NCI-H1930 (cell line): Measurements from ENCODE around the gene MROH7.

Experiments used
- DNase-seq, 2 experiments: peaks; one replicate each; lab custom pipeline; 2025; lab: John Stamatoyannopoulos, UW

The MROH7 gene

DNA sequence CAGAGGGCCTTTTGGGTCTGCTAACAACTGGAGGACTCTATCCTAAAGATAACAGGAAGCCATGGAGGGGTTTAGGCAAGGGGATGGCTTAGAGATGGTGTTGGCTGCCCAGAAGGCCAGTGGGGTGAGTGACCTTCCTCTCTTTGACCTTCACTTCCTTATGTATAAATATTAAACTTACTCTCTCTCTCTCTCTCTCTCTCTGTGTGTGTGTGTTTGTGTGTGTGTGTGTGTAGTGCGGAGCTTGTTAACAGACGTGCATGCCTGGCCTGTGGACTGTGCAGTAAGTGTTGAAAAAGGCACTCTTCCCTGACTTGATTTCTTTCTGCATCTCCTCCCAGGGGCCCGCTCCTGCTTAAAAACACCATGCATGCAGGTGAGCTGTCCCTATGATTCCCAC, 10.0 kb downstream of the MROH7 start:
- no peak for DNase-seq

DNA sequence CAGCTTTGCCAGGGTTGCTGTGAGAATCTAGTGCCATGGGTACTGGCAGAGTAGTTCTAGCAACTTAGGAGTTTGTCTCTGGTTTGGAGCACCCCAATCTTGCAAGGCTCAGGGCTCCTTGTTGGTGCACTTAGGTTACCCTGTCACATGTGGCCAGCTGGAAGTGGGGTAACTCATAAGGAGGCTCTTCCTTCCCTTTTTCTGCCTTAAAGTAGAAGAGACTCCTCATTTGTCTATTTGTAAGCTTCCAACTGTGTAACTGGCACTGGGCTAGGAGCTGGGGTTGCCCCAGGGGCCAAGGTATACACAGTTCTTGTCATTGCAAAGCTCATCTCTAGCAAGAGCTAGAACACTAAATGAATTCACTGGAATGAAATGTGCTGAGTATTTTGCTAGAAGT, 10.6 kb downstream of the MROH7 start:
- DNase-seq: no peak

DNA sequence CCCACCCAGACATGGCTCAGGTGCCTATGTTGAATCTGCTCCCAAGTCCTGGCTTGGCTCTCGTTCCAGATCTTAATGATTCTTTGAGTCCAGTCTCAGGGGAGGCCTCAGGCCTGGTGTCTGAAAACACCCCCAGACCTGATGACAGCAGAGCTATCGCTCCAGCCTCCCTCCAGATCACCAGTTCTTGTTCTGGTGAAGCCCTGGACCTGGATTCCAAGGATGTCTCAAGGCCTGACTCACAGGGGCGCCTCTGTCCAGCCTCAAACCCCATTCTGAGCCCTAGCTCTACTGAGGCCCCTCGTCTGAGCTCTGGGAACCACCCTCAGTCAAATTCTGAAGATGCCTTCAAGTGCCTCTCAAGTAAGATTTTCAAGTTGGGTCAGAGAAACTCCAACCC, 11.4 kb downstream of the MROH7 start:
- no peak for DNase-seq

DNA sequence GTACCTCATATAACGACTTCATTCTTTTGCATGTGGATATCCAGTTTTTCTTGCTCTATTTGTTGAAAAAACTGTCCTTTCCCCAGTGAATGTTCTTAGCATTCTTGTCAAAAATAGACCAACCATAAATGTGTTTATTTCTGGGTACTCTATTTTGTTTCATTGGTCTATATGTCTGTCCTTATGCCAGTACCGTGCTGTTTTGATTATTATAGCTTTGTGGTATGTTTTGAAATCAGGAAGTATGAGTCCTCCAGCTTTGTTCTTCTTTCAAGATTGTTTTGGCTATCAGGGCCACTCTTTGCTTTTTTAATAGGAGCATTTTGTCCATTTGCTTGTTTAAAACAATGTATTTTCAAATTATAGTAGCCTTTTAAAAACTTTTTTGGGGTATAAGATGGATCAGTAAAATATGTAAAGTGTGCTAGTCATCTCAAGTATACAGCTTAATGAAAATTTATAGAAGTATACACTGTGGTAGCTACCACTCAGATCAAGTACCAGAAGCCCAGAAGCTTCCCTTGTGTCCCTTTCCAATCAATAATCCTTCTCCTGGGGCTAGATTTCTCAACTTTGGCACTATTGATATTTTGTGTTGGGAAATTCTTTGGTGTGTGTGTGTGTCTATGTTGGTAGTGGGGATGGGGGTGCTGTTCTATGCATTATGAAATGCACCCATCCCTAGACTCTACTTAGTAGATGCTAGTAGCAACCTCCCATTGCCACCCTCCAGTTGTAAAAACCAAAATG, 16.8 kb downstream of the MROH7 start:
- no peak for DNase-seq

DNA sequence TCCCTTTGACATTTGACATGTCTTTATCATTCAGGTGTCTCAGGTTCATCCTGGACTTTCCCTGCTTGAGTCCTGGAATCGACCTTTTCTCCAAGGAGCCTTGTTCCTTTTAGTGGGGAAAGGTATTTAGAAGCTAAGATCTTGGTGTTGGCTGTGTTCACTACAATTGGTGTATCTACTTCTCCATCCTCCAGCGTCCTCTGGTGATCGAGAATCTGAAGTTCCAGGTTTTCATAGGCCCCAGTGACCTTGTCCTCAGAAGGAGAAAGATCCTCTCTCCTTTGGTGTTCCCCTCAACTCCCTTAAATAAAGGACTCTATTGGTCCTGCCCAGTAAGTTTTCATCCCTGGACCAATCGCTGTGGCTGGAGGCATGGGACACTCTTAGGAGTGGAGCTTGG, 22.1 kb downstream of the MROH7 start:
- DNase-seq: no peak

DNA sequence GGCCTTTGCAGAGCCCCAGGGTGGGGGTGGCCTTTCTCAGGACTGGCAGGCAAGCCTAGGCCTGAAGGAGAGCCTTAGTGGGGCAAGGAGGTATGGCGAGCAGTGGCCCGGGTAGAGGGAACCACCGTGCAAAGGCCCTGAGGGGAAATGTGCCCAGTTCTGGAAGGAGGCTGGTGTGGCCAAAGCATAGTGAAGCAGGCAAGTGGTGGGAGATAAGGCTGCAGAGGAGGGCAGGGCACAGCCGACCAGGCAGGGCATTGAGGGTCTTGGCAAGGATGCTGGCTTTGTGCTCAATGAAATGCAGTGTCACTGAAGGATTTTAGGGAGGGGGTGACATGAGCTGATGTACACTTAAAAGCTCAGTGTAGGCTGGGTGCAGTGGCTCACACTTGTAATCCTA, 22.8 kb downstream of the MROH7 start:
- DNase-seq: no peak

DNA sequence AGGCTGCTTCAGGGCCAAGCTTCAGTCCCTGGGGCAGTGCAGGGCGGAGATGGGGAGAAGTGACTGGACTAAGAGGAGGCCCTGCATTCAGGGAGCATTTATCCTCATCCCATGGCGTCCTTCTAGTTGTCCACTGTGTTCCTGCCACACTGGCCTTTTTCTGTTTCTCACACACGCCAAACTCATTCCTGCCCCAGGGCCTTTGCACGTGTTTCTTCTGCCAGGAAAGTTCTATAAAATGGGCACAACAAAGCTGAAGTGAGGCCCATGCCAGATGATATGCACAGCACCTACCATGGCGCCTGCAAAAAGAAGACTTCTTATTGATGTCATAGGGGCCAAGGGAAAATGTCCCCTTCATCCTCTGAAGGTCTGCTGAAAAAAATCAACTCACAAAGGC, 24.3 kb downstream of the MROH7 start:
- no peak for DNase-seq

DNA sequence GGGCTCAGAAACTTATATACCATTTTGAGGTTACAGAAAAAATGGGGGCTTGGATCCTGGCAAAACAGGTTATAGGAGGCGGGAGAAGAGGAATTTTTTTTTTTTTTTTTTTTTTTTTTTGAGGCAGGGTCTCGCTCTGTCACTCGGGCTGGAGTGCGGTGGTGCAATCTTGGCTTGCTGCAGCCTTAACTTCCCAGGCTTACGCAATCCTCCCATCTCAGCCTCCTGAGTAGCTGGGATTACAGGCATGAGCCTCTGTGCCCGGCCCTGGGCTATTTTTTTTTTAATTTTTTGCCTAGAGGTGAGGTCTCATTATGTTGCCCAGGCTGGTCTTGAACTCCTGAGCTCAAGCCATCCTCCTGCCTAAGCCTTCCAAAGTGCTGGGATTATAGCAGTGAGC, 24.7 kb downstream of the MROH7 start:
- no peak for DNase-seq

DNA sequence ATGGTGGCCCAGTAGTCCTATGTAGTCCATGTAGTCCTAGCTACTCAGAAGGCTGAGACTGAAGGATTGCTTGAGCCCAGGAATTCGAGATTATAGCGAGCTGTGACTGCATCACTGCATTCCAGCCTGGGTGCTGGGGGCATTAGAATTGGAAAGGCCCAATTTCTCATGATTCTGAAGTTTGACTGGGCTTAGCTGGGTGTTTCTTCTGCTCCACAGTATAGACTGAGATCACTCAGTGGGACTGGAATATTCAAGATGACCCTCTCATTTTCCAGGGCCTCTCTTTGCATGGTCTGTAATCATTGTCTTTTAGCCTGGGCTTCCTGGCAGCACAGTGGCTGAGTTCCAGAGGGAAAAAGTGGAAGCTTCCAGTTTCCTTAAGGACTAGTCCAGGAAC, 26.2 kb downstream of the MROH7 start:
- no peak for DNase-seq

DNA sequence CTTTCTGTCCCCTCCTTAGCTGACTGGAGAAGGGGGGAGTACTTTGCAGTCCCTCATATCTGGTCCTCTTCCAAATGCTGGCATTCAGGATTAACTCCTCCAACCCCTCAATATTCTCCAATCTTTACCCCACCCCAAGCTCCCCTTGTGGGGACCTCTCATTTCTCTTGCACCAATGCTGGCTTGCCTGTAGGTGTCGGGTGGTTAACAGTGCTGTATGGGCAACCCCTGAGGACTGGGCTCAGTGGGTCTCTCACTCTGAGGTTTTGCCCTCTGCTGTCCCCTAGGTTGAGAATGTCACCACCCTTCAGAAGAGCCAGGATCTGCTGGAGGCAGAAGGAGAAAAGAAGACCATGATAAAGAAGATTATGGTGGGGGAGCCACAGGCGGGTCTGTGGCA, 27.0 kb downstream of the MROH7 start:
- no peak for DNase-seq

DNA sequence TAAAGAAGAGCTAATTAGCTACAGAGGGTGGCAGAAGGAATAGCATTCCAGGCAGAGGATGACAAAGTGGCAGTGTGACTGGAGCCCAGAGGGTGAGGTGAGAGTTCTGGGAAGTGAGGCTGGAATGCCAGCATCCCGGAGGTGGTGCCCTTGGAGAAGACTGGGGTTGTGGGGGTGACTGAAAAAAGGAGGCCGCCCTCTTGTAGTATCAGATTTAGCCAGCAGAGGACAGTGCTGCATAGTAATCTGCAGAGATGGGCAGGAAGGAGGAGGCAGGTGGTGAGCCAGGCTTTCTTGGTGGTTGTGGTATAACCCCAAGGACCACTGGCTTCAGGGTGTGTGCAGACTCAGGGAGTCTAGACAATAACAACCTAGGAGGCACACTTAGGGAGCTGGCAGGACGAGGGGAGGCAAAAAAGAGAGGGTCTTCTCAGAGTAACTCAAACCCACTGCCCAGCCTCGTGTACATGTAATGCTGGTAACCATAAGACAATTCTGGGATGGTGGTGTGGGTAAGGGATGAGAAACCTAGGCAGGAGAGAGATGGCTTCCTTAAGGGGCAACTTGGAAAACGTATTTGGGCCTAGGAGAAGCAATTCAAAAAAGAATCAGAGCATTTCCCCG, 30.5 kb downstream of the MROH7 start:
- peak in 1 of 2 experiments; percentile 9 for DNase-seq

DNA sequence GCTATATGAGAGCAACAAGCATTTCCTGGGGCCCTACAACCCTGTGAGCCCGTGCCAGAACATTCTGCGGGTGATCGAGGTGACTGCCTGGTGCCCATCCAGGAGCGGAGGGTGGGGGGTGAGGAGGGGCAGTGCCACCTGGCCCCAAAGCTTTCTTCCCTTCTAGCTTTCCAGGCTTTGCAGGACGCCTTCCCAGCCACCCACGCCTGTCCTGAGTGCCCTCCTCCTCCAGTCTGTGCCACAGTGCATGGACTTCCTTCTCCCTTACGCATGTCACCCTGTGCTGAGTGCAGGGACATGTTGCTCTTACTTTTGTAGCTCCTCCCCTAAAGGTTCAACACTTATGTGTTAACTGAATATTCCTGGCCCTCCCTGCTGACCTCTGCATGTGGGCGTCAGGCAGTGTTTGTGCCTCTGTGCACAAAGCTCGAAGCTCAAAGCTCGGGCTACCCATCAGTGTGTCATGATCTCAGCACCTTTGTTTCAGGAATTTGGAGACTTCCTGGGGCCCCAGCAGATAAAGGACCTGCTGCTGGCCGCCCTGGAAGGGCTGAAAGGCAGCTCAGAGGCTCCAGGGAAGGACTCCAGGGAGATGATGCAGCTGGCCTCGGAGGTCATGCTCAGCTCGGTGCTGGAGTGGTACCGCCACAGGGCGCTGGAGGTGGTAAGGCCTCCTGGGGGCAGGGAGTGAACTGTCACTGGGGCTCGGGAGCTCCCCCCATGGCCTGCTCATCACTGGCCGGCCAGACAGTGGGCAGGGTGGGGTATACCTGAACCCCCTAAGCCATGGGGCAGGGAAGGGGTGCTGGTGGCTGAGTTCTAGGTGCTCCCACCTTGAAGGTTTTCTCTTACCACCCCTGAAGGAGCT, 37.4 kb downstream of the MROH7 start:
- DNase-seq: no peak

DNA sequence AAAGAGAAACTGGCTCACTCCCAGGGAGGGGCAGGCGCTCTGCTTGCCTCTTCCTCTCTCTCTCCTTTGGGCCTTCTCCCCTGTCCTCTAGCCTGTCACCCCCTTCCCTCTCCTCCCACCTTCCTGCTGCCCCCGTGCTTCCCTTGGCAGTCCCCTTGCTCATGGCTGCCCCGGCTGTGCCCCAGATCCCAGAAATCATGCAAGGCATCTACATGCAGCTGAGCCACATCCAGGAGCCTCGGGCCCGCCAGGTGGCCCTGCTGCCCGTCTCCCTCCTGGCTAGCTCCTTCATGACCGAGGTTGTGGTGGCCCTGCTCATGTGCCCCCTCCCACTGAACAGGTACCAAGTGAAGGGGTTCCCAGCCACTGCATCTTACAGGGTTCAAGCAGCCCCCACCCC, 38.1 kb downstream of the MROH7 start:
- DNase-seq: no peak

DNA sequence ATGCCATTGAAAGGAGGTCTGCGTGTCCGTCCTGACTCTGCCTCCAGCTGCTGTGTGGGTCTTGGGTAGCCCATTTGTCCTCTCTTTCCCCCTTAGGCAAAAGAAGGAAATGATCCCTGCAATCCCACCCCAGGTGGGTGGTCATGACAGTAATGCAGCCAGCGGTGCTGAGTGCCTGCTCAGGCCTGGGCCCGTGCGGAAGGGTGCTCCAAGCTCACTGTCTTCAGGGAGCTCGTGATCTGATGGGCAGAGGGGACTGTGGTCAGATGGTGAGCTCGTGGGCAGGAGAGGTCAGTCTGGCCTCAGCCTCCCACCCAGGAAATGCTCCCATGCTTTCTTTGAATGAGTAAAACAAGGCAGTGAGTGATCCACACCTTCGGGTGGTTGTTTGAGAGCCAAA, 38.8 kb downstream of the MROH7 start:
- no peak for DNase-seq

DNA sequence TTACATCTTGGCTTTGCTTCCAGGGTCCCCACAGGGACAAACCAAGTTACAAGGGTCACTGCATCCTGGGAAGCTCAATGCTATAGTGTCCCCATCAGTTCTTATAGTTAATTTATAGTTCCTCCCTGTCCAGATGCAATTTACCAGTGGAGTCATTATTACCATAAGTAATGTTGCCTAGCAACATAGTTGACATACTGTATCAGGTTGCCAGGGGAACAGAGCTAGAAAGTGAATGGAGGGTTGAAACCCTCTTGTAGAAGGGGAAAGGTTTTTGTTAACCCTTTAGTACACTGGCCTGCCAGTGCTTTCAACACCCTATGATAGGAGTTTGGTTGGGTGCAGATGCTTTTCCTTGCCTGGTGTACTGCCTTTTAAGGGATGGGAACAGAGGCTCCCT, 39.8 kb downstream of the MROH7 start:
- DNase-seq: no peak

DNA sequence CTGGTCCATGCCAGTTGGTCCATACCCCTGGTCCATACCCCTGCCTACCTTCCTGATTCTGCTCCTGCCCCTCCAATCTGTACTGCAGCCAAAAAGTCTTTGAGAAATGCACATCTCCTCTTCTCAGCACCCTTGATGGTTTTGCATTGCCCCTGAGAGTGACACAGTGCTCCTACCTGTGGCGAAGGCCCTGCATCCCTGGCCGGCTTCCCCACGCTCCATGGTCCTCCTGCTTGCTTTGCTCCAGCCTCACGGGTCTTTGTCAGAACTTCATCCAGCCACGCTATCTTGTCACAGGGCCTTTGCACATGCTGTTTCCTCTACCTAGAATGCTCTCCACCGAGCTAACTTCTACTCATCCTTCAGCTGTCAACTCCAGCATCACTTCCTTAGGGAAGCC, 41.9 kb downstream of the MROH7 start:
- DNase-seq: no peak

DNA sequence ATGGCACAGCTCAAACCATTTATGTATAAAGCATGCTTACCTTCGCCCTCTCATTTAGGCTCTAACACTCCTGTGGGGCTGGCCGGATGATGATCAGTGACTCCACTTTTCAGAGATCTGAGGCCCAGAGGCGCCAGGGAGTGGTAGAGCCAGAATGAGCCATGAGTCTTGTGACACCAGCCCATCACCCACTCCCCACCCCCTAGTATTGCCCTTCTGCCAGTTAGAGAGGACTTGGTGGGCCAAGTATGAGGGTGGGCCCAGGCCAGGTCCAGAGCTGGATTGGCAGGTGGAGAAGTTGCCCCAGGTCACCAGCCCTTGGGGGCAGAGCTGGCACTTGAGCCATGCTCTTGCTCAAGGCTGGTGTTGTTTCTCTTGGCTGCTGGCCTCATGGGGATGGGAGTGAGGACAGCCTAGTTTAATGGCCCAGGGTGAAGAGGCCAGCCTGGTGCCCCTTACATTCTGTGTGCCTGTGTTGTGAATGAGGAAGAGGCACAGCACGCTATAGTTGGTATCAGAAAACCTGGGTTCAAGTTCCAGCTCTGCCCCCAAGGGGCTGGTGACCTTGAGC, 43.8 kb downstream of the MROH7 start:
- DNase-seq: no peak

DNA sequence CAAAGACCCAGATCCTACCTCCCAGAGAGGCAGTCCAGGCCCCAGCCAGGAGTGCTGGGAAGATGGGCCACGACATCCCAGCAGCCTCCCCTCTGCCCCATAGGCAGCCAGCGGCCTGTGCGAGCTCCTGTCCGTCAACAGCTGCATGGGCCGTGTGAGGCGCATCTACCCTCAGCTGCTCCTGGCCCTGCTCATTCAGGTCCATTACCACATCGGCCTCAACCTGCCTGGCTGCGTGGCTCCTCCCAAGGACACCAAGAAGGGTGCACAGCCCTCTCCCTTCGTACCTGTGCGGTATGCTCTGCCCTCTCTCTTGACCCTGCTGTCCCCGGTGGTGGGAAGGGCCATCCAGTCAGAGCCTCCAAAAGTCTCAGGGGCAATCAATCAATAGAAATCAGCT, 44.6 kb downstream of the MROH7 start:
- DNase-seq: no peak

DNA sequence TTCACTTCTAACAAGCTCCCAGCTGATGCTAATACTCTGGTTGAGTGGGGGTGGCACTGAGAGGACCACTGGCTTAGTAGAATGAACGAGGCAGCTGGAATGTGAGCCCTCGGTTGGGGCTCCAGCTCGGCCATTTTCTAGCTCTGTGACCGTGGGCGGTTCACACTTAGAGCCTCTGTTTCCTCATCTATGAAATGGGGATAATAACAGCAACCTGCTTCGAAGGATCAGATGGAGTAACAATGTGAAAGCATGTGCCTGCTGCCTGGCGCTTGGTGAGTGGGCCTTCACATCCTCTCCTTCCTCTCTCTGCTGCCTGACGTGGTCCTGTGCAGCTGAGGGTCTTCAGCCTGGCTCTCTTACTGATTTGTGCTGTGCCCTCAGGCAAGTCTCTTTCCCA, 53.2 kb downstream of the MROH7 start:
- no peak for DNase-seq

DNA sequence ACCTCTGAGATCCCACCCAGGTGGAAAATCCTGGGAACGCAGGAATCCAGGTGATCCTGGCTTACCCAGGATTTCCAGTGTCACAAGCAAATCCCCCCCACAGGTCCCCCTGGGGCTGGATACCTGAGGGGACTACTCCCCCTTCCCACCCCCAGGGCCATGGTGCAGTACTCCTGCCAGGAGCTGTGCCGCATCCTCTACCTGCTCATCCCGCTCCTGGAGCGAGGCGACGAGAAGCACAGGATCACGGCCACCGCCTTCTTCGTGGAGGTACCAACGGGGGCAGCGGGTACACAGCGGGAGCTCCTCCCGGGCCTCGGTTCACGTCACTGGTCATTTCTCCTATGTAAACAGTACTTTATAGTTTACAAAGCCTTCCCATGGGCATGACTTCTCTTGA, 53.6 kb downstream of the MROH7 start:
- no peak for DNase-seq

DNA sequence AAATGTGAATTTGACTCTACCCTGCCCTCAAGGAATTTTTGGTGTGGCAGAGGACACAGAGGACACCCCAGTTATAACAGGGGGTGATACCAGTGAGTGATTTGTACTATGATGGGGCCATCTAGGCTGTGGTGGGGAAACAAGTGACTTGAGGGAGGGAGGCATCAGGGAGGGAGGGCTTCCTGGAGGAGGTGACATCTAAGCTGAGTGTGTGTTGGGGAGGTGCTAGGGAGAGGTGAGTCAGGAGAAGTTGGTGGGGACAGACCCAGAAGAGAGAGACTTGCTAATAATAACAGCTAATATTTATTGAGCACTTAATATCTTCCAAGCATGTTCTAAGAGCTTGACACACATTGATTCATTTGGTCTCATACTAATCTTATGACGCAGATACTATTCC, 54.2 kb downstream of the MROH7 start:
- DNase-seq: no peak

DNA sequence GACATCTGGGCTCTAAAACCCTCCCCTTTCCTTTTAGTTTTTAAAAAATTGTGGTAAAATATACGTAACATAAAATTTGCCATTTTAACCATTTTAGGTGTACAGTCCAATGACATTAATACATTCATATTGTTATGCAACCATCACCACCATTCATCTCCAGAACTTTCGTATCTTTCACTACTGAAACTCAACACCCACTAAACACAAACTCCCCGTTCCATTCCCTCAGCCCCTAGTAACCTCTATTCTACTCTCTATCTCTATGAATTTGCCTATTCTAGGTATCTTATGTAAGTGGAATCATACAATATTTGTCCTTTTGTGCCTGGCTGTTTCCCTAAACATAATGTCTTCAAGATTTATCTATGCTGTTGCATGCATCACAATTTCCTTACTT, 54.7 kb downstream of the MROH7 start:
- no peak for DNase-seq

DNA sequence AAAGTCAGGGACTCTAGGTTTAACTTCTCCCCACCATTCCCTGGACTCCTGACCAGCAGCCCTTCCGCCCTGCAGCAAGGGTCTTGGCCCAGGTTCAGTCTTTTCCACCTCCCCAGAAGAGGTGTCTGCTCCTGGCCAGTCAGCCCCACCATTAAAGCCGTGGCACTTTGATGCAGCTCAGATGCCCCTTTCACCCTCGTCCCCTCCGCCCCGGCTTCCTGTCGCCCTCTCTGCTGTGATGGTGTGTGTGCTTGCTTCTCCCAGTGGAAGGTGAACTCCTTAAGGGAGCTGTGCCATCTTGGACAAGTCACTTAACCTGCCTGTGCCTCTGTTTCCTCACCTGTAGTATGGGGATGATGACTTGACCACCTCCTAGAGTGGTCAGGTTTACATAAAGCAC, 56.3 kb downstream of the MROH7 start:
- DNase-seq: no peak
